RWPE2 (cell line): ENCODE measurements around the gene TTC23L.

ENCODE experiments used
- ATAC-seq: fragments of 200-7000 bp; cut with Tn5 transposase; 3 replicates; pipeline ENCODE4 v1.9.1; 2021; ENCODE audit warnings: low read depth
- DNase-seq: peaks from one replicate; pipeline ENCODE4 v3.0.0-alpha.2; 2020; ENCODE audit warnings: low spot score
- H3K27ac ChIP-seq: fragments of 450-650 bp; 2 replicates; pipeline ENCODE4 v1.5.1; 2017; ENCODE audit warnings: mild to moderate bottlenecking; ENCODE audit not compliant: poor library complexity, severe bottlenecking
- H3K27me3 ChIP-seq: fragments of 250-450 bp; sonication (Bioruptor Pico); 2 replicates; pipeline ENCODE4 v1.5.1; 2021; ENCODE audit warnings: mild to moderate bottlenecking, moderate library complexity; ENCODE audit not compliant: insufficient read depth, poor library complexity, severe bottlenecking
- H3K36me3 ChIP-seq: fragments of 250-450 bp; sonication (Bioruptor Pico); 2 replicates; pipeline ENCODE4 v1.5.1; 2020; ENCODE audit warnings: low read depth, mild to moderate bottlenecking, moderate library complexity
- H3K4me1 ChIP-seq: fragments of 250-450 bp; sonication (Bioruptor Pico); 2 replicates; pipeline ENCODE4 v1.5.1; 2021; ENCODE audit warnings: mild to moderate bottlenecking, moderate library complexity; ENCODE audit not compliant: insufficient read depth, poor library complexity, severe bottlenecking
- H3K4me3 ChIP-seq: fragments of 250-450 bp; sonication (Bioruptor Pico); 2 replicates; pipeline ENCODE4 v1.5.1; 2021; ENCODE audit warnings: mild to moderate bottlenecking, moderate library complexity; ENCODE audit not compliant: severe bottlenecking
- H3K9me3 ChIP-seq: fragments of 250-450 bp; sonication (Bioruptor Pico); 2 replicates; pipeline ENCODE4 v1.5.1; 2021; ENCODE audit warnings: mild to moderate bottlenecking, moderate library complexity; ENCODE audit not compliant: severe bottlenecking
- TF ChIP-seq, protein P1 (sequence below): fragments of 450-650 bp; IDR thresholded peaks from one replicate; pipeline ENCODE4 v1.5.1; 2017; ENCODE audit warnings: mild to moderate bottlenecking, moderate library complexity; ENCODE audit not compliant: poor library complexity, severe bottlenecking

The TTC23L gene

DNA sequence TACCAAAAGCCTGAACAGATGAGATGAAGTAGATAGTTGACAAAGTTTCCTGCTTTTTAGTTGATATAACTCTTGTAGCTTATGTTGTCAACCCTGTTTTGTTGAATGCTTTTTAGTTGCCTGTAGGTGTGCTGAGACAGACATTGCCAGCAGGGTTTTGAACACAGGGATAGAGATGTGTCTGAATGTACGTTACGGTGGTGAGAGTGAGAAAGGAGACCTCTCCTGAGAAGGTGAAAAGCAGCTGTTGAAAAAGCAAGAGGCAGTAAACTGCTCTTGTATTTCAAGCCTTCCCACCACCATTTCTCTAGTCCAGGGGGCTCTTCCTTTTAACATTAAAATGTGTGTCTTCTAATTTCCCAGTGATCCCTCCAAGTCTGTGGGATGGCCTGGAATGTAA lies 105.1 kb downstream of the TTC23L start:
- no peak for DNase-seq
- Histone ChIP-seq H3K27ac (no peak overlapping the region), H3K36me3 (peaks cover 81% of the 10 kb centered on the region), H3K4me3 (no peak overlapping the region), H3K4me1 (no peaks in the 10 kb centered on the region), H3K9me3 (no peaks in the 10 kb centered on the region), H3K27me3 (no peaks in the 10 kb centered on the region)
- no peak for ATAC-seq
- TF ChIP-seq, protein P1, sequence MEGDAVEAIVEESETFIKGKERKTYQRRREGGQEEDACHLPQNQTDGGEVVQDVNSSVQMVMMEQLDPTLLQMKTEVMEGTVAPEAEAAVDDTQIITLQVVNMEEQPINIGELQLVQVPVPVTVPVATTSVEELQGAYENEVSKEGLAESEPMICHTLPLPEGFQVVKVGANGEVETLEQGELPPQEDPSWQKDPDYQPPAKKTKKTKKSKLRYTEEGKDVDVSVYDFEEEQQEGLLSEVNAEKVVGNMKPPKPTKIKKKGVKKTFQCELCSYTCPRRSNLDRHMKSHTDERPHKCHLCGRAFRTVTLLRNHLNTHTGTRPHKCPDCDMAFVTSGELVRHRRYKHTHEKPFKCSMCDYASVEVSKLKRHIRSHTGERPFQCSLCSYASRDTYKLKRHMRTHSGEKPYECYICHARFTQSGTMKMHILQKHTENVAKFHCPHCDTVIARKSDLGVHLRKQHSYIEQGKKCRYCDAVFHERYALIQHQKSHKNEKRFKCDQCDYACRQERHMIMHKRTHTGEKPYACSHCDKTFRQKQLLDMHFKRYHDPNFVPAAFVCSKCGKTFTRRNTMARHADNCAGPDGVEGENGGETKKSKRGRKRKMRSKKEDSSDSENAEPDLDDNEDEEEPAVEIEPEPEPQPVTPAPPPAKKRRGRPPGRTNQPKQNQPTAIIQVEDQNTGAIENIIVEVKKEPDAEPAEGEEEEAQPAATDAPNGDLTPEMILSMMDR = no peak

GRCh38 chr5:34944460-34945047 lies 105.6 kb downstream of the TTC23L start:
- peaks cover 80% of the 10 kb centered on the region for H3K36me3 ChIP-seq
- no peak overlapping the region for H3K4me3 ChIP-seq
- H3K4me1 ChIP-seq = no peaks in the 10 kb centered on the region
- DNase-seq (no peak), ATAC-seq (no peak)
- no peaks in the 10 kb centered on the region for H3K27me3 ChIP-seq
- no peak overlapping the region for H3K27ac ChIP-seq
- TF ChIP-seq, protein P1 = no peak
- H3K9me3 ChIP-seq = no peaks in the 10 kb centered on the region
